ENCODE data around the gene GABRB1.

The GABRB1 gene

GRCh38 chr4:47049347-47049746 lies 18.0 kb downstream of the GABRB1 start:
- no peak for DNase-seq

DNA sequence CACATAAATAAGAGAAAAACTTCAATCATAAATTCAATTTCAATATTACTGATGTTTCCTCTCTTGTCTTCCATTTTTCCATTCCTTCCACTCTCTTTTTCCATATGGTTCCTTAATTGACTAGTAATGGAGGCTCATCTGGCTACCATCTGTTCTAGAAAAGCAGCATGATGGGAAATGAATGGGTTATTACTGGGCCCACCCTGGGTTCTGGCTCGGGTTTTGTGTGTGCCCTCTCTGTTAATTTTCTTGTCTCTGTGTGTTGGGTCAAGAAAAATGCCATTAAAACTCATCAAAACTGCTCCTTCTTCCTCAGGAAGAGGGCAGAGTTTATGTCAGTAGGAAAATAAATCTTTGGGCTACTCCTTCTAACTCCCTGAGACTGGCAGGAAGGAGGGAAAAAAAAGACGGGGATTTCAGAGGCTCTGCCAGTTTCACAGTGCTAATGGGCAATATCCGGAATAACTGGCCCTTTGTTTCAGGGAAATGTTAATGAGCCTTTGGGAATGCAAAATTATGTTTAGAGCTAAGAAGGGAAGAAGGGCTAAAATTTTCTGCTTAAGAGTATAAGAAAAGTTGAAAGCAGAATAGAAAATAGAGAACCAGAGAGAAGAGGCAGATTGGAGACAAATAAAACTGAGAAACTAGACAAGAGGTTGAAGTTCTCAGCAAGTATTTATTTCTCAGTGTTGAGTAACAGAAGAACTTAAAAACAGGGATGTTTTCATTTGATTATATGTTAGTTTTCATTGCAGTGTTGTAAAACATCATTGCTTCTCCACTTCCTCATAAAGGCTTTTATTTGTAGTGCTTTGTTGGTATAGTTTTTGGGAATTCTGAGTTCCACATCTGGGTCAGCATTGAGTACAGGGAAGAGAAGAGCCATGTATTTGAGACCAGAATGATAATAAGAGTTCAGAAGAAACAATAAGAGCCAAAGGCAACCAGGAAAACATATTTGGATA lies 19.7 kb downstream of the GABRB1 start:
- DNase-seq: no peak

GRCh38 chr4:47053485-47053884 lies 22.1 kb downstream of the GABRB1 start:
- no peak for DNase-seq

GRCh38 chr4:47054130-47054529 lies 22.8 kb downstream of the GABRB1 start:
- no peak for DNase-seq

DNA sequence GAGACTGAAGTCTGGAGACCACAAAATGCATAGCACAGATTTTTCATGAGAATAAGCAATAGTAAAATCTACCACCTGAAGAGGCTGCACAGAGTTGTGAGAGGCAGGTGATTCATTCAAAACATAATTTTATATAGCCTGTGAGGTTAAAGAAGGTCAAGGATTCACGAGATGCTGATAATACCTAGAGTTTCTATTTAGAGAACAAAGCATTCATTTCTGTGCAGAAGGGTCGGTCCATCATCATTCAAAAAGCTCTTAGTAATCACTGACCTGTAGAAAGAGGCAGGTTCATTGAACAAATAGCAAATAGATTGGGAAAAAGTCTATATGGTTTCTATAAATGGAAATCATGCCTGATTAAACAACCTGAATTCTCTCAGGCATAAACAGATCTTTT lies 26.6 kb downstream of the GABRB1 start:
- no peak for DNase-seq

GRCh38 chr4:47060561-47060960 lies 29.2 kb downstream of the GABRB1 start:
- DNase-seq: no peak

DNA sequence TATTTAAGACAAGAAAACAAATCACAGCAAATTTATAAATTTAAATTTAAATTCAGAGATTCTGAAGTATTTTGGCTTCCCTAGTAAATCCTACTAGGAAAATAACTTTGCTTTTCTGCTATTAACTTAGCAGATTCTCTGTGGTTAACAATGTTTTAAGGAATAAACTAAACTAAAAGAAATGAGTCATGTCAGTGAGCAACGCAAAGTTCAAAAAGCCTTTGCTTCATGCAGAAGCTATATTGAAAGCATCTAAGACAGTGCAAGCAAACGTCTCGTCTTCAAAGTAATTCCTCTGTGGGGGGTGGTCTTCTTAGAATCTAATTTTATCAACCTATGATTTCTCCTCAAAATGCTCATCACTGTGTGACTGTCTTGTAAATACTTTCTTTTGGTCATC lies 30.1 kb downstream of the GABRB1 start:
- no peak for DNase-seq

- no peak for DNase-seq
Observed at GRCh38 chr4:47065051-47065481, 33.7 kb downstream of the GABRB1 start.

- no peak for DNase-seq
Observed at GRCh38 chr4:47068986-47069385, 37.6 kb downstream of the GABRB1 start.

GRCh38 chr4:47071901-47072341 lies 40.6 kb downstream of the GABRB1 start:
- no peak for DNase-seq

DNA sequence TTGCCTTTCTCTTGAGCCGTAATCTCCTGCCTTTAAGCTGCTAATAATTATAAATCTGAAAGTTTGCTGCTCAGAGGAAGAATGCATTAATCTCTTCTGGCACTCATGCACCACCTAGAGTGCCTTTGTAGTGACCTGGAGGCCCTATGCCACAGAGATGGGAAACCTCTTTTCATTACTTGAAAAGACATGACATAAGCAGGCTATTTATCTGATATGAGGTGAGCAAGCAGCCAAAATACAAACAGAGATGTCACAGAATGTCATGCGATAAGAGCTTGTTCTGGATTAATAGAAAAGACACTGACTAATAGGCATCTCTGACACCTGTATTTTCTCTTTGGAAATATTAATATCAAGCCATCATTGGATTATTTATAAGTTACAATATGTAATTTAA lies 42.3 kb downstream of the GABRB1 start:
- no peak for DNase-seq

GRCh38 chr4:47074816-47075215 lies 43.4 kb downstream of the GABRB1 start:
- no peak for DNase-seq

- DNase-seq: no peak
Observed at GRCh38 chr4:47075262-47075661, 43.9 kb downstream of the GABRB1 start.

DNA sequence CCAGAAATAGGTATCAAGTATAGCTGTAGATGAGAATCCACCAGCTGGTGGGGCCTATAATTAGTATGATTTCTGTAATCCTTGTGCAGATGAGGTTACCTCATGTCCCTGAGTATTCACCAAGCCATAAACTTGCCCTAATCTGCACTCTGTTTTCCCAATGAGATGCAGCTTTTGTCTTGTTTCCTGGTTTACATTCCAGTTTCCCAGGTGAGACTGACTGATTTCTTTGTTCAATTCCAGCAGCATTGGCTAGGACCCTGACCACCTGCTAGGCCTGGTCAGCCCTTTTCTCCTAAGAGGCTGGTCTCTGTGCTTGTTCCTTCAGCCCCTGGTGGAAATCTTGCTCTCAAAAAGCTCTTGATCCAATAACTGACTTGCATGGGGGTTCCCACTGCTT lies 44.6 kb downstream of the GABRB1 start:
- no peak for DNase-seq

- DNase-seq: no peak
Observed at GRCh38 chr4:47084111-47084510, 52.7 kb downstream of the GABRB1 start.

DNA sequence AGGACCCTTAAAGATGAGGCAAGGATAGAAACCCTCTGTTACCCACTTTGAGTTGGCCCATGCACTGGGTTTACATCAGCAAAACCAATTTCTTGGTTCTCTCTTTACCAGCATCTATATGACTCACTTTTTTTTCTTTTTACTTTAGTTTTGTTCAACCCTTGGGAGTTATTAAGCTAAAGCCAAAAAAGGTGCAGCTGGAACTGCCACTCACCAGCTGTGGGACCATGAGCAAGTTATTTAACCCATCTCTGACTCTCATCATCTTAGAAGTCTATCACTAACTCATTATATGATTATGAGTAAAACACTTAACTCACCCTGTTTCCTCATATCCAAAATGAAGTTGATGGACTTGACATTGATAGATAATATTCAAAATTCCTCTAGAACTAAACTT lies 53.4 kb downstream of the GABRB1 start:
- DNase-seq: no peak

DNA sequence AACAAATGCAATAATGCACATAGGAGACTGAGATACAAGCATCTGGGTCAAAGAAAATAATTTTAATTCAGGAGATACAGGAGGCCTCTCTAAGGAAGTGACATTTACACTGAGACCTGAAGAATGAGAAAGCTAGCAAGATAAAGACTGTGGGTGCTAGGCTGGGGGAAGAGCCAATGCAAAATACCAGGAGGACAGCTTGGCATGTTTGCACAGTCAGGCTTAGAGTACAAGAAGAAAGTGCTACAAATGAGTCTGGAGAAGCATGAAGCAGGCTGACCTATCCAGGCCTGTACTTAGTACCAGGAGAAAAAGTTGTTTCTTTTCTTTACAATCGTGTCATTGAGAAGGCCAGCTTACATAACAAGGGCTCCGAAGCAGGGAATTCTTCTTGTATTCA lies 56.9 kb downstream of the GABRB1 start:
- DNase-seq: no peak

- DNase-seq: no peak
Observed at GRCh38 chr4:47095884-47096283, 64.5 kb downstream of the GABRB1 start.

GRCh38 chr4:47101453-47101852 lies 70.1 kb downstream of the GABRB1 start:
- no peak for DNase-seq

GRCh38 chr4:47104986-47105385 lies 73.6 kb downstream of the GABRB1 start:
- no peak for DNase-seq

GRCh38 chr4:47106561-47106960 lies 75.2 kb downstream of the GABRB1 start:
- DNase-seq: no peak

DNA sequence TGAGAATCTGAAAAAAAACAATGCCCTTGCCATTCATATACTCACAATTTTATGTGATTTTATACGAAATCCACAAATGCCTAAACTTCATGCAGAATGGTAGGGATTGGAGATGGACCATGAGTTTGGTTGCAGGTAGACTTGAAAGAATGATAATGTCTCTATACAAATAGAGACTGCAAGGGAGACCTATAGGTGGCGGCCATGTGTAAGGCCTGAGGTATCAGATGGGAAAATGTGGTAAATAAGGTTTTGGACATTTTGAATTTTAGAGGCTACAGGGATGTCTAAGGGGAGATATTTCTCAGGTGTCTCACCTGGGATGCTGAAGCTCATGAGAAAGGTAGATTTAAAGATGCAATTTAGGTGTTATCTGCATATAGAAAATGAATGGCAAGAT lies 78.0 kb downstream of the GABRB1 start:
- DNase-seq: no peak

- no peak for DNase-seq
Observed at GRCh38 chr4:47110546-47111132, 79.3 kb downstream of the GABRB1 start.

- no peak for DNase-seq
Observed at GRCh38 chr4:47118192-47118929, 87.0 kb downstream of the GABRB1 start.

Data from right hindlimb (tissue), 1 donor.